ENCODE data around the gene IL12RB1. TPM values are rescaled to one million over a fixed set of nuclear protein-coding genes. Genes with fewer than 3 reads are reported as not detected.
A peak's percentile ranks its signal among the peaks of the same experiment; 100 is the strongest.

Gene IL12RB1
- total and polyA plus RNA-seq, 4 experiments from 2014 or later = 35.0 to 55.1 (median 40.7) TPM

DNA sequence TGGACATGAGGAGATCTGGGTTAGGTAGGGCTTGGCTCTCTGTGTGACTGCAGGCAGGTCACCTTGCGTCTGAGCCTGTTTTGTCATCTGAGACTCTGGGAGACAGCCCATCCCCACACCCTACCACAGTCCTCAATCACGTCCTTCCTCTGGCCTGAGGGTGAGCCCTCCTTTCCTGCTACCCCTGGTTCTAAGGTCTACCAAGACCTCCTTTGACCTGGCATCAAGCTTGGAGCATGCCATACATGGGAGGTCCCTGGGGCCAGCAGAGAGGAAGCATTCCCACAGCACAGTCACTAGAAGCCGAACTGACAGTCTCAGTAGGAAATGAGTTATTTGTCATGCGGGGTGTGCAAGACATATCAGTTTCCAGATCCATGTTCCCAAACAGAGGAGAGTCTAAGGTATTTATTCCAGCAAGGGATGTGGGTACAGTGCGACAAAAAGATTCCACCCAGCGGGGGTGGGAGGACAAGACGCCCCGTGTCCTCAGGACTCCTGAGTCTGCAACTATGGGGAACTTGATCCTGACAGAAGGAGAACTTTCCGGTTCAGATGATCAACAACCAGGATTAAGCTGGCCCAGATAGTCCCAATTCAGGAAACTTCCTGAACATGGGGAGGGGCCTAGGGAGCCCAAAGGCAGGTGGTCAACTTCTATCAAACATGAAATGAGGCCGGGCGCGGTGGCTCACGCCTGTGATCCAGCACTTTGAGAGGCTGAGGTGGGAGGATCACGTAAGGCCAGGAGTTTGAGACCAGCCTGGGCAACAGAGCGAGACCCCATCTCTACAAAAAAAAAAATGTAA lies 69.3 kb downstream of the IL12RB1 start:
- Histone ChIP-seq H3K4me1 (ENCODE audit: insufficient read depth, low read length) (peaks cover 75% of the 10 kb centered on the region), H3K4me3 (ENCODE audit: low read length in 2 of 2) (no peak overlapping the region), H3K27me3 (ENCODE audit: insufficient read depth, low read length) (no peaks in the 10 kb centered on the region), H3K27ac (ENCODE audit: low read depth, low read length) (no peak overlapping the region), H3K9me3 (ENCODE audit: control insufficient read depth in 1 of 2, low read length in 2 of 2) (no peaks in the 10 kb centered on the region), H3K36me3 (ENCODE audit: insufficient read depth, low read length) (peaks cover 20% of the 10 kb centered on the region)
- CTCF ChIA-PET (ENCODE audit: partially characterized antibody) = interaction anchor here (0.6 to 1.1 kb wide), 2 partner anchors 11 to 35 kb away, joined by 3 read pairs; no protein-coding TSS in a partner anchor
- H3K4me1 Mint-ChIP-seq = peaks cover 51 to 81% (median 68%) of the 10 kb centered on the region in 4 donors
- peaks cover 23 to 31% of the 10 kb centered on the region in 2 donors for H3K36me3 Mint-ChIP-seq
- POLR2A ChIA-PET (ENCODE audit: partially characterized antibody) = interaction anchor here (0.8 to 6.1 kb wide), 5 partner anchors 10 to 42 kb away, joined by 3 to 57 read pairs (median 16); partner anchors contain the start of gene ARRDC2
- no peaks in the 10 kb centered on the region for H3K9me3 Mint-ChIP-seq
- peak overlapping the region in 3 of 8 donors; percentile 8 to 34 (median 31) for H3K4me3 Mint-ChIP-seq
- intact Hi-C loops (cut with micrococcal nuclease) = no loop called here
- no peak for DNase-seq
- H3K27me3 Mint-ChIP-seq = no peaks in the 10 kb centered on the region
- peak overlapping the region; percentile 73 to 91 (median 87) for H3K27ac Mint-ChIP-seq

GRCh38 chr19:18016209-18016910 lies 70.4 kb downstream of the IL12RB1 start:
- ChIA-PET POLR2A (ENCODE audit: partially characterized antibody) (interaction anchor here (0.6 to 6.1 kb wide), 7 partner anchors 8 to 41 kb away, joined by 3 to 57 read pairs (median 8); partner anchors contain the start of gene ARRDC2), CTCF (ENCODE audit: partially characterized antibody) (interaction anchor here (1.1 to 1.9 kb wide), 3 partner anchors 9 to 42 kb away, joined by 3 to 5 read pairs (median 3); no protein-coding TSS in a partner anchor)
- Histone ChIP-seq H3K27ac (ENCODE audit: low read depth, low read length) (no peak overlapping the region), H3K36me3 (ENCODE audit: insufficient read depth, low read length) (peaks cover 22% of the 10 kb centered on the region), H3K4me1 (ENCODE audit: insufficient read depth, low read length) (peaks cover 64% of the 10 kb centered on the region), H3K27me3 (ENCODE audit: insufficient read depth, low read length) (no peaks in the 10 kb centered on the region), H3K9me3 (ENCODE audit: control insufficient read depth in 1 of 2, low read length in 2 of 2) (no peaks in the 10 kb centered on the region), H3K4me3 (ENCODE audit: low read length in 2 of 2) (no peak overlapping the region)
- no peak for DNase-seq
- H3K9me3 Mint-ChIP-seq = no peaks in the 10 kb centered on the region
- H3K36me3 Mint-ChIP-seq = peaks cover 23 to 33% of the 10 kb centered on the region in 2 donors
- H3K27ac Mint-ChIP-seq = peak overlapping the region; percentile 22 to 91 (median 87)
- H3K4me3 Mint-ChIP-seq = peak overlapping the region in 2 of 8 donors; percentile 13 to 30
- intact Hi-C loops (cut with micrococcal nuclease) = no loop called here
- no peaks in the 10 kb centered on the region for H3K27me3 Mint-ChIP-seq
- peaks cover 43 to 73% (median 59%) of the 10 kb centered on the region in 4 donors for H3K4me1 Mint-ChIP-seq

- Histone ChIP-seq H3K4me1 (ENCODE audit: insufficient read depth, low read length) (peaks cover 70% of the 10 kb centered on the region), H3K27ac (ENCODE audit: low read depth, low read length) (peak overlapping the region; percentile 42), H3K27me3 (ENCODE audit: insufficient read depth, low read length) (no peaks in the 10 kb centered on the region), H3K4me3 (ENCODE audit: low read length in 2 of 2) (no peak overlapping the region), H3K36me3 (ENCODE audit: insufficient read depth, low read length) (peaks cover 43% of the 10 kb centered on the region), H3K9me3 (ENCODE audit: control insufficient read depth in 1 of 2, low read length in 2 of 2) (no peaks in the 10 kb centered on the region)
- Mint-ChIP-seq H3K4me3 (peak overlapping the region; percentile 59 to 88 (median 80)), H3K27ac (peak overlapping the region; percentile 94 to 99 (median 97)), H3K27me3 (no peaks in the 10 kb centered on the region), H3K4me1 (peaks cover 32 to 66% (median 49%) of the 10 kb centered on the region in 4 donors), H3K36me3 (peaks cover 31 to 45% of the 10 kb centered on the region in 2 donors), H3K9me3 (no peaks in the 10 kb centered on the region)
- peak; percentile 61 to 78 (median 70) for DNase-seq
- intact Hi-C loops (cut with micrococcal nuclease) = loop anchor here (1.0 kb wide), 1 partner anchor 9 kb away; no protein-coding TSS in a partner anchor
- ChIA-PET POLR2A (ENCODE audit: partially characterized antibody) (interaction anchor here (0.7 to 9.3 kb wide), 13 partner anchors 7 to 724 kb away, joined by 3 to 135 read pairs (median 4); no protein-coding TSS in a partner anchor), CTCF (ENCODE audit: partially characterized antibody) (interaction anchor here (1.2 to 2.4 kb wide), 4 partner anchors 30 to 46 kb away, joined by 5 to 10 read pairs (median 7); no protein-coding TSS in a partner anchor)
Measured at GRCh38 chr19:18014197-18014596, 72.5 kb downstream of the IL12RB1 start.

- no peak for DNase-seq
- no peaks in the 10 kb centered on the region for H3K9me3 Mint-ChIP-seq
- H3K4me3 ChIP-seq (ENCODE audit: low read length in 2 of 2) = no peak overlapping the region
- intact Hi-C loops (cut with micrococcal nuclease) = loop anchor here (1.0 kb wide), 1 partner anchor 10 kb away; no protein-coding TSS in a partner anchor
- H3K36me3 ChIP-seq (ENCODE audit: insufficient read depth, low read length) = peaks cover 51% of the 10 kb centered on the region
- H3K4me3 Mint-ChIP-seq = peak overlapping the region in 7 of 8 donors; percentile 23 to 88 (median 81)
- peaks cover 31 to 68% (median 53%) of the 10 kb centered on the region in 4 donors for H3K4me1 Mint-ChIP-seq
- peak overlapping the region; percentile 42 for H3K27ac ChIP-seq (ENCODE audit: low read depth, low read length)
- H3K36me3 Mint-ChIP-seq = peaks cover 37 to 52% of the 10 kb centered on the region in 2 donors
- POLR2A ChIA-PET (ENCODE audit: partially characterized antibody) = interaction anchor here (0.9 to 9.3 kb wide), 10 partner anchors 8 to 74 kb away, joined by 3 to 135 read pairs (median 4); no protein-coding TSS in a partner anchor
- peak overlapping the region; percentile 94 to 99 (median 97) for H3K27ac Mint-ChIP-seq
- CTCF ChIA-PET (ENCODE audit: partially characterized antibody) = interaction anchor here (1.0 to 2.4 kb wide), 5 partner anchors 31 to 75 kb away, joined by 3 to 10 read pairs (median 5); no protein-coding TSS in a partner anchor
- H3K27me3 Mint-ChIP-seq = no peaks in the 10 kb centered on the region
- H3K9me3 ChIP-seq (ENCODE audit: control insufficient read depth in 1 of 2, low read length in 2 of 2) = no peaks in the 10 kb centered on the region
- no peaks in the 10 kb centered on the region for H3K27me3 ChIP-seq (ENCODE audit: insufficient read depth, low read length)
- peaks cover 77% of the 10 kb centered on the region for H3K4me1 ChIP-seq (ENCODE audit: insufficient read depth, low read length)
Measured at GRCh38 chr19:18013210-18014111, 73.3 kb downstream of the IL12RB1 start.

DNA sequence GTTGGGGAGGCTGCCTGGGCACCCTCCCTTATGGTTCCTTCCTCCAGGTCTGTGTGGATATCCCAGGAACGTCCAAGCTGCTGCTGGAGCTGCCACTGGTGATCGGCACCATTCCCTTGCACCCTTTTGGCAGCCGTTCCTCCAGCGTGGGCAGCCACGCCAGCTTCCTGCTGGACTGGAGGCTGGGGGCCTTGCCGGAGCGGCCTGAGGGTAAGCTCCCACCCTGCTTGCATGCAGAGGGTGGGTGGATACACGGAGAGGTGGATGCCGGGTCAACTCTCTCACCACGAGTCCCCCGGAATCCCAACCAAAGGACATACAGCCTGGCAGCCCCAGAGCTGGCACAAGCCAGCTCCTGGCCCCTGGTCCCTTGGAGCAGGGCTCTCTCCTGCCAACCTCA lies 76.6 kb downstream of the IL12RB1 start:
- peak overlapping the region in 1 of 8 donors; percentile 25 for H3K4me3 Mint-ChIP-seq

More for the DNA sequence above, 76.6 kb downstream of the IL12RB1 start:
- H3K27me3 ChIP-seq (ENCODE audit: insufficient read depth, low read length) = no peaks in the 10 kb centered on the region
- peaks cover 27 to 68% (median 44%) of the 10 kb centered on the region in 4 donors for H3K4me1 Mint-ChIP-seq
- no peak overlapping the region for H3K27ac ChIP-seq (ENCODE audit: low read depth, low read length)
- POLR2A ChIA-PET (ENCODE audit: partially characterized antibody) = interaction anchor here (0.6 to 9.3 kb wide), 11 partner anchors 9 to 151 kb away, joined by 3 to 140 read pairs (median 6); partner anchors contain the start of genes IL12RB1 and RPL18A
- no peaks in the 10 kb centered on the region for H3K27me3 Mint-ChIP-seq
- intact Hi-C loops (cut with micrococcal nuclease) = no loop called here
- CTCF ChIA-PET (ENCODE audit: partially characterized antibody) = interaction anchor here (1.1 to 5.9 kb wide), 2 partner anchors 49 to 72 kb away, joined by 5 to 148 read pairs; no protein-coding TSS in a partner anchor
- peaks cover 72% of the 10 kb centered on the region for H3K4me1 ChIP-seq (ENCODE audit: insufficient read depth, low read length)
- no peaks in the 10 kb centered on the region for H3K9me3 ChIP-seq (ENCODE audit: control insufficient read depth in 1 of 2, low read length in 2 of 2)
- H3K27ac Mint-ChIP-seq = peak overlapping the region in 2 of 7 donors; percentile 53 to 78
- peaks cover 48% of the 10 kb centered on the region for H3K36me3 ChIP-seq (ENCODE audit: insufficient read depth, low read length)
- no peaks in the 10 kb centered on the region for H3K9me3 Mint-ChIP-seq
- no peak for DNase-seq
- peaks cover 35 to 53% of the 10 kb centered on the region in 2 donors for H3K36me3 Mint-ChIP-seq
- H3K4me3 ChIP-seq (ENCODE audit: low read length in 2 of 2) = no peak overlapping the region
